HG03575 (cell line): ENCODE data around the gene ERFL.

Experiments used
- ATAC-seq: cut with Tn5 transposase; IDR thresholded peaks from one replicate; pipeline ENCODE4 v1.9.1; 2021; ENCODE audit not compliant: unreplicated experiment, insufficient number of reproducible peaks, low FRiP score; ENCODE audit errors: extremely low read depth

Gene ERFL

DNA sequence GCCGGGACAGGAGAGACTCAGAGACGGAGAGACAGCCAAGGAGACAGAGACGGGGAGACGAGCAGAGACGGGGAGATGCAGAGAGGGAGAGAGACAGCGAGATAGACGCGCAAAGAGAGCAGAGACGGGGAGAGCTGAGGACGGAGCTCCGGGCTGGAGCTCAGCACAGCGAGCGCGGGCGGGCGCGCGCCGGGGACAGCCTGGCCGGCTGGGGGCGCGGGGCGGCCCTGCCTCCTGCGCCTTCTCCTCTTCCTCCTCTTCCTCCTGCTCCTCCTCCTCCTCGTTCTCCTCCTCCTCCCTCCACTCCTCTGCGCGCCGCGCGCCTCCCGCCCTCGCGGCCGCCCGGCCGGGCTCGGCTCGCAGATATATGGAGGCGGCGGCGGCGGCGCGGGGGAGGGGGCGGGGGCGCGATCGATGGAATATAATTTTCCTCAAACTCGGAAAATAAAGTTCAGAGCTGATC, at the start of gene ERFL:
TSS of gene ERFL (minus strand) at position 229 of the 463 bp plus-strand sequence. CDS start 15,530 bp downstream, outside the sequence.
- ATAC-seq: no peak

- no peak for ATAC-seq
Measured at GRCh38 chr19:41977916-41978315, 49.7 kb upstream of the ERFL start.

DNA sequence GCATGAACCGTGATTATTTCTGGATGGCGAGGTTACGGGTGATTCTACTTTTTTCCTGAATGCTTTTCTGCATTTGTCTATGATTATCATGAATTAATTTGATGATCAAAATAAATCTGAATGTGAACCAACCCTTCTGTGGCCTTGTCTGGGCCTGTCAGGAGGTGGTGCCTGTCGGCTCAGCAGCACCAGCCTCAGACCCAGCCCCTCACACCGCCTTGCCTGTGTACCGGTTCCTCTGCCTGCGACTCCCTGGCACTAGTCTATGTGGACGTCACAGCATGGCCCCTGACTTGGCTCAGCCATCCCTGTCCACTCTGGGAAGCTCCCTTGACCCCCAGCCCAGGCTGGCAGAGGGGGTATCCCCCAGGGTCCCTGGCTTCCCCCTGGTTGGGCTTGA, 46.4 kb upstream of the ERFL start:
- ATAC-seq: no peak

DNA sequence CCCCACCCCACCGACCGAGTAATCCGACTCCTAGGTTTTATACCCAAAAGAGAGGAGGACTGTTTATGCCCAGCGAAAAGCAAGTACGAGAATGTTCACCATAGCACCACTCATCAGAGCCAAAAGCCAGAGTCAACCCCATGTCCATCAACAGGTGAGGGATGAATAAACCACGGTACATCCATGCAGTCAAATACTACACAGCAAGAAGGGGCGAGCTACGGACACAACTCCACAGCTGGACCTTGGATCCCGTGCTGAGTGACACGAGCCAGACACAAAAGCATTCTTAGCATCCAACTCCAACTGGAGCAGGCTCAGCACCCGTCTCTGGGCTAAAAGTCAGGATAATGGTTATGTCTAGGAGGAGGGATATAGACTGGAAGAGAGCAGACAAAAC, 43.1 kb upstream of the ERFL start:
- ATAC-seq: no peak

- ATAC-seq: no peak
Measured at GRCh38 chr19:41969772-41970458, 41.7 kb upstream of the ERFL start.

DNA sequence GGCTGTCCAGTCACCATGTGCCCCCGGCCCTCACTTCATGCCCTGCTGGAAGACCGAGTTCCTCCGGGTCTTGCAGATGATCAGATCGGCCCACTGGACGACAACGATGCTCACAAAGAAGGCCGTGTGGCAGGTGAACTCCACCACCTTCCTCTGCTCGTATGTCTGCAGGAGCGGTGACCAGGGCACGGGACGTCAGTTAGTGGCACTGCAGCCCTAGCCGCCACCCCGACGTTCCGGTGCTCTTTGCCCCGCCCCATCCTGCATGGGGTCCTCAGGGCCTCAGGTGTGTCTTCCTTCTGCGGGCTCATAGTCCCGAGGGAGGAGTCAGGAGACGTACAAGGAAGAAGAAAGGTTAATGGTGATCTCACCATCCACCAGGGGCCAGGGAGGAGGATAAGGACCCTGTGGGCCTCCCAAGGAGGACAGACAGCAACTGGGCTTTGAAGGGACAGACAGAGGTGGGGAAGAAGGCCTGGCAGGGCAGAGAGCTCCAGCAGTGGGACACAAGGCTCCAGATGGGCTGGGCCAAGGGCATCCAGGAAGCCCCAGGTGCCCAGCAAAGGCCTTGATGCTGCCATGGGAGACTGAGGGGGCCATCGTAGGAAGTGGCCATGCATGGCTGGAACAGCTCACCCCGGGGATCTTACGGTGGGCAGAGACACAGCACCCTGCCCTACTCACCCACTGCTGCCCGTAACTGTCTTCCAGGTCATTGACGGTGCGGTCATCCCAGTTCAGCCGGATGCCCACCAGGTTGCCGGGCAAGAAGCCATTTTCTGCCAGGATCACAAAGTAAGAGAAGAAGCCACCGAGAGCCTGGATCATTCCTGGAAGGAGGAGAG, 40.7 kb upstream of the ERFL start:
- ATAC-seq: no peak

GRCh38 chr19:41967054-41967783, 39.0 kb upstream of the ERFL start:
- ATAC-seq: no peak

- ATAC-seq: no peak
Measured at GRCh38 chr19:41965106-41965505, 36.9 kb upstream of the ERFL start.

GRCh38 chr19:41960973-41961372, 32.7 kb upstream of the ERFL start:
- no peak for ATAC-seq

DNA sequence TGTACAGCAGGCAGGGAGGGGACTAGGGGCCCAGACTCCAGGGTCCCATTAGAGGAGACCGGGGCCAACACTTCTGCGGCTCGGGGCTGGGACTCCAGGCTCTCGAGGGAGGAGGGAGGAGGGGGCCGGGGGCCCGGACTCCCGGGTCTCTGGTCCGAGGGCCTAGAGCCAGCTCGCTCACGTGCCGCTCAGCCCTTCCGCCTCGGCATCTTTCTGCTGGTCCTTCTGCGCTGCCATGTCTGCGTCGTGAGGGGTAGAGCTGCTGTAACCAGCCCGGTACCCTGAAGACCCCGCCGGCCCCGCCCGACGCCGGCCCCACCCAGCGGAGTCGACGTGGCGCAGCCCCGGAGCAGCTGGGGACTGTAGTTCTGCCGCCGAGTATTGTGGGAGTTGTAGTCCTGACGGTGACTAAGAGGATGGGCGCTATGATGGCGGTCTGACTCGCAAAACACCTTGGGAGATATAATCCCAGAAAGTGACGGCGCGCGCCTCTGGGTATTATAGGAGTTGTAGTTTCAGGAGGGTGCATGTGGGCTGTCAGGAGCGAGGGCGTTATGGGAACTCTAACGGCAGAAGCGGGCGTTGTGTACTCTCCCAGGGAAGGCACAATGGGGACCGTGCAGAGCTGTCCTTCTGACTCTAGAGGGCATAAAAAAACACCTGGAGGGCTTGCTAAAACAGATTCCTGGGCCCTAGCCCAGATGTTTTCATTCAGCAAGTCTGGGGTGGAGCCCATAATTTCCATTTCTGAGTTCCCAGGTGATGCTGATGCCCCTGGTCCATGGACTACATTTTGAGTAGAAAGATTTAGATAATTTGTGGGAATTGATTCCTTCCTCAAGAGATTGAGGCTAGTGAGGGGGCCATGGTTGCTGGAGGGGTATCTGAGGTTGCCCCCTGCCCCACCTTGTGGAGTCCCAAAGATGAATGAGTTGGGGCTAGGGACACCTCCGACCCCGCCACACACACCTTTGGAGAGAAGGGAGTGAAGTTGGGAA, 31.1 kb upstream of the ERFL start, which contains the start of gene RABAC1:
TSS of gene RABAC1 (minus strand) at position 266 of the 998 bp plus-strand sequence. CDS start at position 237, 29 bp downstream.
- ATAC-seq: no peak

DNA sequence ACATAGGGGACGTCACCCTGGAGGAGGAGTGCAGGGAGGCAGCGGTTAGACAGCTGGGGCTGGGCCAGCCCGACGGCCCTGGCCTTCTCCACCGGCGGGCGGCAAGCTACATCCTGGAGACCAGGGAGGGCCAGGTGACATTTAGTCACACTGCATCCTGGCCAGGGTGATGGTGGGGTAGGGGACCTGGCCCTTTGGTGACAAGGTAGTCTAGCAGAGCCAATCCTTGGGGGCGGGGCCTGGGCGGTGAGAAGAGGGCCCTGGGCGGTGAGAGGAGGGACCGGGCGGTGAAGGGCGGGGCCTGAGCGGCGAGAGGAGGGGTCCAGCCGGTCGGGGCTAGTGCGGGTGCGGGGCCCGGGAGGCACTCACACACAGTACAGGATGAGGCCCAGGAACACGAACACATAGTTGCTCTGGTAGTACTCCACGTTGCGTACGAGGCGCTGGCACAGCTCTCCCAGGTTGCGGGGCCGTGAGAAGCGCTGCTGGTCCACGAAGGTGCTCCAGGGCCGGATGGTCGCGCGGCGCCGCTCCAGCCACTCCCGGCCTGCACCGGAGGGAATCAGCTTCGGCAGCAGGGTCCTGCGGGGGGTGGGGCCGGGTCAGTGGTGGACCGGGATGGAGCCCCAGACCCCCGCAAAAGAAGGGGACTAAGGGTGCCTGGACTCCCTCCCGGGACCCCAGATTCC, 30.3 kb upstream of the ERFL start:
- ATAC-seq: no peak

- no peak for ATAC-seq
Measured at GRCh38 chr19:41957838-41958366, 29.7 kb upstream of the ERFL start.

GRCh38 chr19:41957161-41957837, 29.1 kb upstream of the ERFL start:
- no peak for ATAC-seq

- ATAC-seq: no peak
Measured at GRCh38 chr19:41956621-41957020, 28.4 kb upstream of the ERFL start.

DNA sequence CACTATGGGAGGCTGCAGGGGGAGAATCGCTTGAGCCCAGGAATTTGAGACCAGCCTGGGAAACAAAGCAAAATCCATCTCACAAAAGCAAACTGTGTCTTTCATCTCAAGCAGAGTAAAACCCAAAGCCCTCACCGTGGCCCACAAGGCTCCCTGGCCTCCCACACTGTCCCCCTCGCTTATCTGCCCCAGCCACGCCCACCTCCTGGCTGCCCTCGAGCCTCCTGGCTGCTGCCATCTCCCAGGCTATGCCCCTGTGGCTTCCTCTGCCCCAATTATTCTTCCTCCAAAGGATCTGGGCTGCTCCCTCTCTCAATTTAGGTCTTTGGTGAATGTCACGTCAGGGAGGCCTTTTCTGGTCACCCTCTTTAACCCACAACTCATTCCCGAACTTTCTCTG, 27.3 kb upstream of the ERFL start:
- ATAC-seq: no peak

DNA sequence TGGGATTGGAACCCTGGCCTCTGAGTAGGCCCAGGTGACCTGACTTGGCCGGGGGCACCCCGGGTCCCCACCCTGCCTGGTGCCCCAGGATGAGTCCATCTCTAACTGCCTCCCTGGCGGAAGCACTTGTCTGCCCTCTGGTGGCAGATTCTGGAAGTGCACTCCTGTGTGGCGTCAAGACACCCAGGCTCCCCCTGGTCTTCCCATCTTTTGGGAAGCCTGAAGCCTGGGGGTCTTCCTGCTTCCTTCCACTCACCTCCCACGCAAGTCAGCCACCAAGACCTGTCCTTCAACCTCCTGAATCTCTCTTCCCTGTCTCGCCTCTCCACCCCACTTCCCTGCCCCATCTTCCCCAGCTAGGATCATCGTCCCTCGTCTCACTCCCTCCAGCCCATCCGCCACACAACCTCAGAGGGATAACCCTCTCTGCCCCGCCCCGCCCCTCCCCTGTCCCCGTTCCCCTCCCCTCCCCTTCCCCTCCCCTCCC, 23.5 kb upstream of the ERFL start:
- ATAC-seq: no peak

DNA sequence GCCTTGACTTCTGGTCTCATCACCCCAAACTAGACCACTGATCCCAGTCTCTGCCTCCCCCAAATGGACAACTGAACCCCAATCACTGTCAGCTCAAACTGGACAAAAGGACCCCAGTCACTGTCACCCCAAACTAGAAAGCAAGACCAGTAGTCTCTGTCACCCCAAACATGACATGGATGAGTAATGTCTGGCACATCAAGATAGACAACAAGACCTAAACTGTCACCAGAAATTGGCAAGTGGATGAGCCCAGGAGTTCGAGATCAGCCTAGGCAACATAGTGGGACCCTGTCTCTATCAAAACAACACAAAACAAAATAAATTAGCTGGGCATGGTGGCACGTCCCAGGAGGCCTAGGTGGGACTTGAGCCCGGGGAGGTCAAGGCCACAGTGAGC, 18.8 kb upstream of the ERFL start:
- no peak for ATAC-seq
